HK-2 (cell line): ENCODE results near the gene STK25.
"Not testable (repeated sequence)": the region's sequence is repeated elsewhere in the genome, so short reads cannot be mapped to it uniquely, and the experiment has no call there.

ENCODE experiments used
- DNase-seq: peaks from one replicate; pipeline ENCODE4 v3.0.0-alpha.2; 2018; ENCODE audit not compliant: unreplicated experiment

STK25 gene

GRCh38 chr2:241539616-241540374 lies 31.4 kb upstream of the STK25 start:
- no peak for DNase-seq

- DNase-seq = no peak
These were observed 30.6 kb upstream of the STK25 start for GRCh38 chr2:241538838-241539615.

- DNase-seq = no peak
These were observed 27.7 kb upstream of the STK25 start for GRCh38 chr2:241535871-241536655.

- no peak for DNase-seq
These were observed 26.5 kb upstream of the STK25 start for GRCh38 chr2:241534701-241535375.

- no peak for DNase-seq
These were observed 25.9 kb upstream of the STK25 start for GRCh38 chr2:241534293-241534692.

DNA sequence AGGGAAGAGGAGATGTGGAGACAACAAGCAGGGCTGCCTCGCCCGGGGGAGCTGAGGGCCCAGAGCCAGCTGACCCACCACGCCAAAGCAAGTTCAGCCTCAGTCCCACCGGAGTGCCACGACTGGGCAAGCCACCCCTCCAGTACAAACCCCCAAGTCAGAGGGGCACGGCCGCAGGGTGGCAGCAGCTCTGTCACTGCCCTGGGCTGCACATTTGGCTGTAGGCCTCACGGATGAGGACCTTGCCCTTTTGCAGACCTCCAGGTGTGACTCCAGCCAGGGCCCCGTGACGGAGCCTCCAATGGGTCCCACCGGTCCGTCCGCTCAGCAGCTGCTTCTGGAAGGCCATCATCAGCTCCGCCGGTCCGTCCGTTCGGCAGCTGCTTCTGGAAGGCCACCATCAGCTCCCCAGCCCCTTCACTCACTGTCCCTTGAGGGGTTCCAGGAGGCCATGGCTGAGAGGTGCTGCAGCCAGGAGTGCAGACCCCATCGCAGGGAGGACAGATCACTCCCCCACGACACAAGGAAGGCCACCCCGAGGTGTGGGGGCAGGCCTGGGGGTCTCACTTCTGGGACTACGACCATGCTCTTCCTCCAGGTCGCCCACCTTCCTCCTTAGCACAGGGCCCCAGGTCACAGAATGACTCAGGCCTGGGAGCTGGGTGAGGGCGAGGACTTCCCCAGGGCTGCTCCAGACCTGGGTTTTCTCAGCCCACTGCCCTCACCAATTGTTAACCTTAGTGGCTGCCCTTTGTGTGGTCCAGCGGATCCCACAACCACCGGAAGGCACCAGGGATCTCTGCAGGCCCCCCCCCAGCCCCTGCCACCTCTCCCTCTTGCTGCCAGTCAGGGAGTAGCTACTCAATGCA lies 24.6 kb upstream of the STK25 start:
- no peak for DNase-seq

- DNase-seq = no peak
These were observed 23.8 kb upstream of the STK25 start for GRCh38 chr2:241532168-241532567.

DNA sequence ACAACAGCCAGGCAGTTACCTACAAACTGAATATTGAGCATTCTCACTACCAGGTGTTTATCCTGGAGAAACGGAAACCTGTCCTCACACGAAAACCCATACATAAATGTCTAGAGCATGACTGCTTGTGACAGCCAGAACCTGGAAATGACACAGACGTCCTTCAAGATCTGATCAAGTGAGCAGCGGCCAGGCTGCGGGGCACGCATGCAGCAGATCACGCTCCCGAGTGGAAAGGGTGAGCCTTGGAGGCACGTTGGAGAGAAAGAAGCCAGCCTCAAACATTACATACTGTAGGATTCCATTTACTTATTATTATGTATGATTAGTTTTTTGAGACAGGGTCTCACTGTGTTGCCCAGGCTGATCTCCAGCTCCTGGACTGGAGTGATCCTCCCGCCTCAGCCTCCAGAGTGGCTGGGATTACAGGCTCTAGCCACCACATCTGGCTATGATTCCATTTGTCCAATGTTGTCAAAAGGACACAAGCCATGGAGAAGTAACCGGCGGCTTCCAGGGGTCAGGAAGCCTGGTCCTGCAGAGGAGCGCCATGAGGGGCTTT lies 22.9 kb upstream of the STK25 start:
- no peak for DNase-seq

GRCh38 chr2:241530571-241530970 lies 22.2 kb upstream of the STK25 start:
- no peak for DNase-seq

GRCh38 chr2:241525818-241526780 lies 17.7 kb upstream of the STK25 start:
- DNase-seq = not testable (repeated sequence)

DNA sequence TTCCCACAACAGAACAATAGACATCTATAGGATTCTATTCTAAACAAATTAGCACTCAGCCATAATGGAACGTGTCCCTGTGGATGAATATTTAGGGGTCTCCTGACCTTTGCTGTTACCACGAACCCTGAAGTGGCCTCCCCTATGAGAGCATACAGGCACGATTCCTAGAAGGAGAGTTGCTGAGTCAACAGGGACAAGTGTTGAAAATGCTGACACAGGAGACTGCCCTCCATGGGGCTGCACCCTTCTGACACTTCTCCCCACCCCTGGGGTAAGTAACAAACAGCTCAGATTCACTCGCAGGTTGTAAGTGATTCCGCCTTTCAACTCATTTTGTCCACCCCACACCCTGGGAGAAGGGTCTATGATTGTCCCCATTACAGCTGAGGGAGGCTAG lies 14.1 kb upstream of the STK25 start:
- no peak for DNase-seq

- no peak for DNase-seq
These were observed 11.3 kb upstream of the STK25 start for GRCh38 chr2:241519669-241520068.

DNA sequence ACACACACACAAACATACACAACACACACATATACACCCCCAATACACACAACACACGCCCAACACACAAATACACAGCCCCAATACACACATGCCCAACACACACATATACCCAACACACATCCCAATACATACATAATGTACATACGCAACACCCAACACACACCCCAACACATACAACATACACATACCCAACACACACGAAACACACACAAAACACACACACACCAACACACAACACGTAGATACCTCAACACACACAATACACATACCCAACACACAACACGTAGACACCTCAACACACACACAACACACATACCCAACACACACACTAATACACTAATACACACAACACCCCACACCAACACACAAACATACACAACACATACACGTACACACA lies 8.9 kb upstream of the STK25 start:
- no peak for DNase-seq

DNA sequence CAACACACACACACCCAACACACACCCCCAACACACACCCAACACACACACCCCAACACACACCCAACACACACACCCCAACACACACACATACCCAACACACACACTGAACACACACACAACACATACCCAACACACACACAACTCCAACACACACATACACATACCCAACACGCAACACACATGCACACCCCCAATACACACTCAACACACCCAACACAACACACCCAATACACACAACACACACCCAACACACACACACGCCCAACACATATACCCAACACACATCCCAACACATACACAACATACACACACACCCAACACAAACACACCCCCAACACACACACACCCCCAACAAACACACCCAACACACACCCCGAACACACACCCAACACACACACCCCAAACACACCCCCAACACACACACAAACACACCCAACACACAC lies 8.2 kb upstream of the STK25 start:
- no peak for DNase-seq

GRCh38 chr2:241514986-241515737 lies 6.8 kb upstream of the STK25 start:
- no peak for DNase-seq

DNA sequence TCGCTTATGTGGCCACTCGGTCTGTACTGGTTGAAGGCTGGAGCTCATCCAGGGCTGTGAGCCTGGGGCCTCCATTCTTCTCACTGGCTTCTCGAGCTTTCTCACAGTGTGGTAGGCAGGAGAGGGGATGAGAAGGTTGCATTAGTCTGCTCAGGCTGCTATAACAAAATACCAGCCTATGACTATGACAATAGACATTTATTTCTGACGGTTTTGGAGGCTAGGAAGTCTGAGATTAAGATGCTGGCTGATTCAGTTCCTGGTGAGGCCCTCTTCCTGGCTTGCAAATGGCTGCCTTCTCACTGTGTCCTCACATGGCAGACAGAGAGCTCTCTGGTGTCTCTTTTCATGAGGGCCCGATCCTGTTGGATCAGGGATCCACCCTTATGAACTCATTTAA lies 6.2 kb upstream of the STK25 start:
- DNase-seq = no peak

DNA sequence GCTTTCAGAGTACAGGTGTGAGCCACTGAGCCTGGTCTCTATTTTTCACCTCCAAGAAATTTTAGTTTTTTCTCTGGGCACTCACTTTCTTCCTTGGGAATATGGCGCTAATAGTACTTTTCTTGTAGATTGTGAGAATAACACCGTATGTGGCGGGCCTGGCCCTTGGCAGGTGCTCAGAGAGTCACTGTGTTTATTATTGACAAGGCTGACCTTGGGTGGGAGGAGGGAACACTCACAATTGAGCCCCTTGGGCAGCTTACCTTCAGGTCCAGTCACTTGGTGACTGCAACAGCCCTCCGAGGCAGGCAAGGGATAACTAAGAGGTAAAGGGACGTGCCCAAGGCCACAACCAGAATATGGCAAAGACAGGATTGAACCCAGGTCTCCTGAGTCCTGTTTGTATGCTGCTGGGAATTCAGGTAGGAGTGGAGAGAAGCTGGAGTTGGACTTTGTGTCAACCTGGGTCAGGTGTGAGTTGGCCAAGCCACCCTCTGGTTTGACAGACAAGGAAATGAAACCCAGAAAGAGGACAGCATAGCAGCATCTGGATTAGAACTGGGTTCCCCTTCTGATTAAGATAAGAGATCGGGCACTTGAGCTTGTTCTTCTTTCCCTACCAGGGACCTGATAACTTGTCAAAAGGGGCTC lies 2.8 kb upstream of the STK25 start:
- DNase-seq = no peak

DNA sequence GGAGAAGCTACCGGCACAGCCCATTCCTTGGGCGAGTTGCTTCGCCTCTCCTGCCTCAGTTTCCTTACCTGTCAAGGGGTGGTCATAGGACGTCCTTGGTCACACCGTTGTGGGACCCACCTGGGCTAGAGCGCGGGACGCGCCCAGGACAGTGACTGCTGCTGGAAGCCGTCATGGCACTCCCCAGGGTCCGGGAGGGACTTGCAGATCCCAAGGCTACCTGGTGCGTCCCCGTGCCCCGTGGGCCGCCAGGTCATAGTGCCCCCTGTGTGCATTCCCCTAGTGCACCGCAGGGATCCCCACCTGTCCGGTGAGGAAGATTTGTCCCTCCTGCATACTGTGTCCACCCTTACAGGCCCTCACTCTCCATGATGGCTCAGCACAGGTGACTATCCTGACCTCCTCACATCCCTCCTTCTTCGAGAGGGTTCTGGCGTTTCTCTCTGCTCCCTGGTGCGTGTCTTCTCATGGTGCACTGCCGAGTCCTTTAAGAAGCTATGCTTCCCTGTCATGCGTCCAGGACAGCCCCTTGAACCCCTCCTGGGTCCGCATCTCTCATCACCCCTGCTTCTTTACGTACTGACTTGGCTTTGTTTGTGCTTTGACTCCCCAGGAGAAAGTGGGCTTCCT lies 886 bp upstream of the STK25 start:
- DNase-seq = peak; percentile 45
